NCI-H345 treated with DMSO at 0.1 percent for 48 hours (cell line): ENCODE data around the gene ZNF697.
"Not testable (repeated sequence)": the region's sequence is repeated elsewhere in the genome, so short reads cannot be mapped to it uniquely, and the experiment has no call there.

ENCODE experiments used
- DNase-seq: peaks from one replicate; lab custom pipeline; 2025; ENCODE audit not compliant: unreplicated experiment; lab: John Stamatoyannopoulos, UW

Gene ZNF697

GRCh38 chr1:119647734-119648619 is at the start of gene ZNF697:
Gene ZNF697, minus strand, starts transcription at chr1:119648266. Its CDS starts 22,166 bp downstream, at chr1:119626100.
- DNase-seq = peak; percentile 96

GRCh38 chr1:119697598-119697997 is 49.5 kb upstream of the ZNF697 start:
- no peak for DNase-seq

- not testable (repeated sequence) for DNase-seq
Measured at GRCh38 chr1:119696863-119697262, 48.8 kb upstream of the ZNF697 start.

GRCh38 chr1:119689511-119689910 is 41.4 kb upstream of the ZNF697 start:
- no peak for DNase-seq

- DNase-seq = no peak
Measured at GRCh38 chr1:119688810-119689209, 40.7 kb upstream of the ZNF697 start.

- no peak for DNase-seq
Measured at GRCh38 chr1:119687434-119688079, 39.5 kb upstream of the ZNF697 start.

GRCh38 chr1:119686661-119687060 is 38.6 kb upstream of the ZNF697 start:
- DNase-seq = peak; percentile 12

GRCh38 chr1:119683893-119684292 is 35.8 kb upstream of the ZNF697 start:
- DNase-seq = no peak

GRCh38 chr1:119682141-119682540 is 34.1 kb upstream of the ZNF697 start:
- no peak for DNase-seq

- no peak for DNase-seq
Measured at GRCh38 chr1:119681560-119681959, 33.5 kb upstream of the ZNF697 start.

GRCh38 chr1:119680723-119681122 is 32.7 kb upstream of the ZNF697 start:
- no peak for DNase-seq

- no peak for DNase-seq
Measured at GRCh38 chr1:119680193-119680592, 32.1 kb upstream of the ZNF697 start.

GRCh38 chr1:119679223-119679622 is 31.2 kb upstream of the ZNF697 start:
- no peak for DNase-seq

GRCh38 chr1:119676571-119677206 is 28.6 kb upstream of the ZNF697 start:
- no peak for DNase-seq

- DNase-seq = peak; percentile 95
Measured at GRCh38 chr1:119675349-119676345, 27.6 kb upstream of the ZNF697 start.

GRCh38 chr1:119674835-119675289 is 26.8 kb upstream of the ZNF697 start:
- DNase-seq = peak; percentile 90

GRCh38 chr1:119674111-119674526 is 26.1 kb upstream of the ZNF697 start:
- no peak for DNase-seq

GRCh38 chr1:119673171-119673940 is 25.3 kb upstream of the ZNF697 start:
- DNase-seq = no peak

- no peak for DNase-seq
Measured at GRCh38 chr1:119670898-119671297, 22.8 kb upstream of the ZNF697 start.

GRCh38 chr1:119667173-119667572 is 19.1 kb upstream of the ZNF697 start:
- no peak for DNase-seq
